Measurements from ENCODE around the gene ARHGAP29.
"Not testable (repeated sequence)": the region's sequence is repeated elsewhere in the genome, so short reads cannot be mapped to it uniquely, and the experiment has no call there.

ARHGAP29 gene

DNA sequence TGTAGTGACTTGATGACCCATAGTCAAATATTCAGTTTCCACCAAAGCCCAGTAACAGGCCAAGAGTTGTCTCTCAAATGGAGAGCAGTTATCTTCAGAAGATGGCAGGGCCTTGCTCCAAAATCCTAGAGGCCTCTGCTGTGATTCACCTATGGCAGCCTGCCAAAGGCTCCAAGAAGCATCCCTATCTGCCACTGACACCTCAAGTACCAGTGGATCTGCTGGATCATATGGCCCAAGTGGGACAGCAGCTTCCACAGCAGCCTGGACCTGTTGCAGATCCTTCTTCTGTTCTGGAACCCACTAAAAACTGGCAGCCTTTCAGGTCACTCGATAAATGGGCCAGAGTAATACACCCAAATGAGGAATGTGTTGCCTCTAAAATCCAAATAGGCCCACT lies 73.3 kb downstream of the ARHGAP29 start:
- not testable (repeated sequence) for DNase-seq

DNA sequence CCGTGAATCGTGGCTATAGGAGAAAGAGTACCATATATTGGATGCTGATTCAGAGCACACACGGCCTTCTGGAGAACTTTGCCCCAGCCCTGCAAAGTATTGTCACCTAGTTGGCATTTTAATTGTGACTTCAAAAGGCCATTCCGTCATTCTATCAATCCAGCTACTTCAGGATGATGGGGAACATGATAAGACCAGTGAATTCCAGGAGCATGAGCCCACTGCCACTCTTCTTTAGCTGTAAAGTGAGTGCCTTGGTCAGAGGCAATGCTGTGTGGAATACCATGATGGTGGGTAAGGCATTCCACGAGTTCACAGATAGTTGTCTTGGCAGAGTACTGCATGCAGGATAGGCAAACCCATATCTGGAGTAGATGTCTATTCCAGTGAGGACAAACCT lies 74.1 kb downstream of the ARHGAP29 start:
- DNase-seq = not testable (repeated sequence)

DNA sequence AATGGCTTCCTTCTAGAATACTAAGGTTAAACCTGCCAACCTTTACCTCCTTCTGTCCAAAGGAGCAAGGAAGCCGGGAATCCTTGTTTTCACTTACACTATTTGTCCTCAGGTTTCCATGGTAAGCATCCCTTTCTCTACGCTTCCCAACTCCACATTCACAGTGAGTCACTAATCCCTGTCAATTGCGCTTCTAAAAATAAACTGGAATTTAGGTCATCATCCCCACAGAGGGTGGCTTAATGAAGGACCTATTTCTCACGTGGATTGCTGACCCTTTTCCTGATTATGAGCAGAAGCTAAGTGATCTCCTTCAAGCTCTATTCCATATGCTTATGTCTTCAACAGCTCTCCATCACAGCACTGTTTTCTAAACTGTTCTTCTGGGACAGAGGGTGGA lies 76.6 kb downstream of the ARHGAP29 start:
- no peak for DNase-seq

DNA sequence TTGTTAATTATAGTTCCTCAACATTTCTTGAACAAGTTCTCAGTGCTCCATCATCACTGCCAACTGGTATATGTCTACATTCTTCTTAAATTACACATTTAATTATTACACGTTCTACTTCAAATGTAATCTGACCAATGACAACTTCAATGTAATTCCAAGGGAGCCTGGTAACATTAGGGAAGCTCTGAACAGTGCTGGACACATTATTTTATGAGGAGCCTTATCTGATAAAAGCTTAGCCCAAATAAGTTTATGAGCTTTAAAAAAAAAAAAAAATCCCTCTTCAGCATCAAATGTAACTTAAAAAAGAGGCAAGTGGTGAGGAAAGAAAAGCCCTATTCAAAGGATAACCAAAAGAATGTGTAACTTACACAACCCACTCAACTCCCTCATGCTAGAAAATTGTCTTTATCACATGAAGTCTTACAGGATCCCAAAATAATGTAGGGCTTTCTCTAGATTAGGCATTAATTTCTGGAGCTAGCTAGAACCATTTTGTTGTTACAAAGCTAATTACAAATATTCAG lies 81.2 kb downstream of the ARHGAP29 start:
- DNase-seq = no peak

DNA sequence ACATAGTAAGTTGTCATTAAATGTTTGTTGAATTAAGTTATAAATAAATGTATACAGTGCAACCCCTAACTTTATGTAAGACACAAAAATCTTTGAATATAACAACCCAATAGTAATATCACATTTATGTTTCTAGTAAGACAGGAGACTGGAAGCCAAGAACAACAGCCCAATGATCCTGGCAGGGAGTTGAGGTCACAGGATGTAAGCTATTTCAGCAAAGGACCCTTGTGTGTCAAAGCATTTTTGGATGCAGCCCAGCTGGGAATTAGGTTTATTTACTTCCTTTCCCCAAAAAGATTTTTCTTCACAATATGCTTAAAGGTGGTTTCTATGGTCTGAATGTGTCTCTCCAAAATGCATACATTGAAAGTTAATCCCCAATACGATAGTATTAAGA lies 82.4 kb downstream of the ARHGAP29 start:
- DNase-seq = no peak

DNA sequence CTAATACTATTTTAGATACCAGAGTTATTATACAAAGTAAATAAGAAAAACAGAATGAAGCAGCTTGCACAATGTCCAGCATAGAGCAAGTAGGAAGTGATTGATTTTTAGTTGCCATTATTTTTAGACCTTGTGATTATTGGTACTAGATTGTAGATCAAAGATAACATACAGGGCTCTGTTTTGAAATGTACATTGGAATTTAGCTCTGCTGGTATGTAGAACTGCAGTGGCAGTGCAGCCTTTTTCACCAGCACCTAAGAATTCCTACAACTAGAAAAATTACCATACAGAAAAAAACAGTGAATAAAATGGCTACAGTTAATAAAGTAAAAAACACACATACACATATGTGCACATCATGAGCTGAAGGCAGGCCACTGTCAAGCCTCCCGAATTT lies 84.3 kb downstream of the ARHGAP29 start:
- no peak for DNase-seq

DNA sequence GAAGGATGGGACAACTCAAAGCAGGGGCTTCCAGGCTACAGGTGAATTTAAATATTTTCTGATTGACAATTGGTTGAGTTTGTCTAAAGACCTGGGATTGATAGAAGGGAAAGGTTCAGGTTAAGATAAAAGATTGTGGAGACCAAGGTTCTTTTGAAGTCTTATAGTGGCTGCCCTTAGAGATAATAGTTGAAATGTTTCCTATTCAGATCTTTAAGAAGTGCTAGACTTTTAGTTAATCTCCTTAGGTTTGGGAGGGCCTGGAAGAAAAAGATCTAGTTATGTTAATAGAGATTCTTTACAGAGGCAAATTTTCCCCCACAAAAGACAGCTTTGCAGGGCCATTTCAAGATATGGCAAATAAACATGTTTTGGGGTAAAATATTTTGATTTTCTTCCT lies 88.2 kb downstream of the ARHGAP29 start:
- DNase-seq = not testable (repeated sequence)

DNA sequence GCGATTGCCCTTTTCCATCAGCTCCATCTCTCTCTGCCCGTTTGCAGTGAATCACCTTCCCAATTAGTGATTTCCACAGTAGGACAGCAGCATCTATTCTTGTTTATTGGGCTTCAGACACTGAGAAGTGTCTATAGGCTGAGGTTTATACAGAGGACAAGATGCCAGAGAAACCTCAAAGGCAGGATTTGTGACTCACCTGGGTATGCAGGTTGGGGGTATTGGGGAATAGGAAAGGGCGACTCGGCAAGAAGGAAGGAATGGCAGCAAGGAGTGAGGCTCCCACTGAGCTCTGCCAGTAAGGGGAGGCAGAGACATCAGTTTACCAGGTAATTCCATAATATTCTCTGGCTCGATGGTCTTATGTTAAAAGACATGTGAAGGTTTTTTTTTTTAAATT lies 91.1 kb downstream of the ARHGAP29 start:
- no peak for DNase-seq

DNA sequence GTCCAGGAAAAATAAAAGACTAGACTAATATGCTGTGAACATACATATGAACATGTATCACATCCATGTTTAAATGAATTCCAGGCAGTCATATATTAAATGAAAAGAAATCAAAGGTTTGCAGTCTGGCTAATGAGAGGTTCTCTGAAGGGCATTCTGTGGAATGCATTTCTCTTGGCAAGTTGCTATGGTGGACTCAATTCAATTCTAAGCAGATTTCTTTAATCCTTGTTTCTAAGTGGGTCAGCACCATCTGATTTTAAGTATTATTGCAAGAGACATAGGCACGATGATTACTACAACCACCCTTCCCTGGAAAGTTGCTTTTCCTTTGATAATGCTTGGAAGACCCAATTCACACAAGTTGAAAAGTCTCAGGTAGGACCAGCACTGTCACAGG lies 92.5 kb downstream of the ARHGAP29 start:
- no peak for DNase-seq

DNA sequence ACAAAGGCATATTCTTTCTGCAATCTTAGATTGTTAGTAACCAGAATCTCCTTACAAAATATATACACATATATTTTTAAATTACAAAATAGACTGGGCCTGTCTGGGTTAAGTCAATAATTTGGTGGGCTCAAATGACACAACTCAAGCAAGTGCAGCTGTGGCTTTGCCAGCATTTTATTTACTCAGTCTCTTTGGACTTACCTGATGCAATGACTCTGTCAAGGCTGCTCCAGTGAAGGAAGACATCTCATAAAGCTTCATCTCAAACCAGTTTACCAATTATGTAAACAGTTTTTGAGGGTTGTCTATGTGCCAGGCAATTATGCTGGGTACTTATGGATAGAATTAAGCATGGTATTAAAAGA lies 93.6 kb downstream of the ARHGAP29 start:
- DNase-seq = no peak

DNA sequence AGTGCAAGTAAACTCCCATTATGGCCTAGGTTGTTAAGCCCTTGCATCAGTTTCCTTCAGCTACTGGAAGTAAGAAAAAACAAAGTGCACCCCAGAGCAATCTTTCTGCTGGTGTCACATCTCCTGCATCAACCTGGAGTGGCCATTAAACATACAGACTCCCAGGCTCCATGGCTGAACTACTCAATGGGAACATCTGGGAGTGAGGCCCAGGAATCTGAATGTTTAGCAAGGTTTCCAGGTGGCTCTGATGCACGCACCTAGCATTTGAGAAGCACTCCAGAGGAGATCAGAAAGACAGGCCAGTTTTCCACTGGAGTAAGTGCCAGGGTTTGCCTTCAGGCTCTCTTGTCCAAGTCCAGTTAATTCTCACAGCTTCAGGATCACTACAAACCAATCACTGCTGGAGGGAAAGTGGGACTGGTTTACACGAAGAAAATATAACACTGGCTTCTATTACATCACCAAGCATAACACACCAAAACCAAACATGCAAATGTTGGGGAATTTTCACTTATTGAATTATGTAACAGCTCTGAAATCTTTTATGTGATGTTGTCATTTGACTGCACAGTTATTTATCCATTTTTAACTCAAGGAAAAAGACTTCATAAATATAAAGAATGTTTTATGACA lies 94.1 kb downstream of the ARHGAP29 start:
- DNase-seq = no peak

DNA sequence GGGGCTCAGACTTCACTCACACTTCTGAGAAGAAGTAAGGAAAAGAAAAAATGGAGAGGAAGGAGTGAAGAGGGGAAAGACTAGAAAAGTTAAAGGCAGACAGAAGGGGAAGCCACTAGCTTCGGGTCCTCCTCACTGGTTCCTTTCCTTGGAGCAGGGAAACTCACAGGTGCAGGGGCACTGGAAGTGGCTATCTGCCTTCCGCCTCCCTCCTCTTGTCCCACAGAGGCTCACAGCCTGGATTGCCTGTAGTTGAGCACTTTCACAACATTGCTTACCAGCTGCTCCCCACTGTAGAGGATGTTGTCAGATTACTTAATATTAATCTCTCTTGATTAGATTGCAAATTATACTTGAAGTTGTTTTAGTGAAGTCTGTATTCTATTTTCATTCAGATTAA lies 94.8 kb downstream of the ARHGAP29 start:
- DNase-seq = no peak

DNA sequence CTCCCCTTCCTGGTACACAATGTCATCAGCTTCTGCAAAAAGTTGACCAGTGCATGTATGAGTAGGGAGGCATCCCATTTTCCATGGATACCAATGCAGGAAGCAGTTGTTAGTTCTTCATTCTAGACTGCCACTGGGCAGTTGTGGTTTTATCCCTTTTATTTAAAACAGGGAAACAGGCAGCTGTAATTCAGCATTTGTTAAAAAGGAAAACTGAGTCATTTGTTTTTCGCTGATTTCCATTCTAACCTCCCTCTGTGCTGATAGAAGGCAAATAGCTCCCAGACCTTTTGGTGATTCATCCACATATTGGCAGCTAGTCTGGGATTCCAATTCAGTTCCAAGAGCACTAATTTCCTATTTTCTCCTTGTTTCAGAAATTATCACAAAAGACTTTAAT lies 95.4 kb downstream of the ARHGAP29 start:
- no peak for DNase-seq

DNA sequence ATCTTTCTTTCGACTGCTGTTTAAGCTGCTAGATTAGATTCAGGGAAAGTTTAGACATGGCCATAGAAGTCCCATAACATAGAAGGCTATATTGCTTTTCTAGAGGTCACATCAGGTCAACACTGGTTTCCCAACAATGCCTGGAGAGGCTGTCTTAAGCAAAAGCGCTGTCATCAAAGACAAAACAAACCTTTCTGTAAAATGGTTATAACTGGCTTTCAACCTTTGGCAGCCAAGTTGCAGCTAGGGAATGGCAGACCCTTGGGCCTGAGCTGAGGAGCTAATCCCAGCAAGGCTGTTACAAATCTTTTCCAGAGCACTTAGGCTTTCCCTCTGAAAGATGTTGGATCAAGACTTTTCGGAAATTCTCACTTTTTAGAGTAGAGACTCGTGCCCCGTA lies 105.3 kb downstream of the ARHGAP29 start:
- DNase-seq = no peak

DNA sequence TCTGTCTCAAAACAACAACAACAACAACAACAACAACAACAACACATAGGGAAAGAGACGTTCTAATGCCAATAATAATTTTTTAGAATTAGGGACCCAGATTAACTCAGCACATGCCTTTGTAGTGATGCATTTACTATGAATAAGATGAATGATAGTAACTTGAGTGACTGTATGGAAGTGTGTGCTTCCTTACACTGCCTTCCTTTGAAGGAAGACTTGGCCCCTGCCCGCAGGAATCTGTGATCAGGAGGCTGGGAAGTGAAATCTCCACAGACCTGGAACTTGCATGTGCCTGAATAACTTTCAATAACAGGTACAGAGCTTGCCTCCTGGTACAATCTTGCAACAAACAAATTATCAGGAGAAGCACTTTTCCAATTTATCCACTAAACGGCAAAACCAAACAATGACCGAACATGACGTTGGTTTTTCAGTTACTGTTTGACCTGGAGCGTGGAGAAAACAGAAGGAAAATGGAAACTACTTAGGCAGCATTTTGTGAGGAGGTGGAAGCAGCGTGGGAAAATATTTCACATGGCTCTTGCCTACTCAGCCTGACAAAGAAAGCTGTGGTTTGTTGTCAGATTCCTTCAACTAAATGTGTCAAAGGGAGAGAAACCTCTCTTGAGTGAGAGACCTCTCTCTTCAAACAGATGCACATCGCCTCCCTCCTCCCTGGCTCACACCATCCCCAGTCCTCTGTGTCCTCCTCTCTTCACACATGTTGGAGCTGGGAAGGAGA lies 106.4 kb downstream of the ARHGAP29 start:
- DNase-seq = no peak

DNA sequence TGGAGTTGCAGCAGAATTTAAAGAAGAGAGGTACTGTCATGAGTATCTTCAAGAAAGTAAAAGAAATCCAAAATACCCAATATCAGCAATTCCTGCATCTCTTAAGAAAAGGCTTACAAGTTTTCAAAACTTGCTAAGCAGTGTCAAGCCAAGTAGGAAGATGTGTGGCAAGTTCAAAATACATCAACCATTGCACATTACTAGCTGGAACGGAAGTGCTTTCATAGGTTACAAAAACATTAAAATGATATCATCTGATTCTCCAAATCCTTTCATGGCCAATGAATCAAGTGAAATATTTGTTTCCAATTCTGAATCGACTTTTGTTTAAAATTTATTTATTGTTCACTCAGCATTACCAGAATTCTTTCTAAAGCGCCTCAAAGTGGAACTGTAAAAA lies 110.7 kb downstream of the ARHGAP29 start:
- no peak for DNase-seq

DNA sequence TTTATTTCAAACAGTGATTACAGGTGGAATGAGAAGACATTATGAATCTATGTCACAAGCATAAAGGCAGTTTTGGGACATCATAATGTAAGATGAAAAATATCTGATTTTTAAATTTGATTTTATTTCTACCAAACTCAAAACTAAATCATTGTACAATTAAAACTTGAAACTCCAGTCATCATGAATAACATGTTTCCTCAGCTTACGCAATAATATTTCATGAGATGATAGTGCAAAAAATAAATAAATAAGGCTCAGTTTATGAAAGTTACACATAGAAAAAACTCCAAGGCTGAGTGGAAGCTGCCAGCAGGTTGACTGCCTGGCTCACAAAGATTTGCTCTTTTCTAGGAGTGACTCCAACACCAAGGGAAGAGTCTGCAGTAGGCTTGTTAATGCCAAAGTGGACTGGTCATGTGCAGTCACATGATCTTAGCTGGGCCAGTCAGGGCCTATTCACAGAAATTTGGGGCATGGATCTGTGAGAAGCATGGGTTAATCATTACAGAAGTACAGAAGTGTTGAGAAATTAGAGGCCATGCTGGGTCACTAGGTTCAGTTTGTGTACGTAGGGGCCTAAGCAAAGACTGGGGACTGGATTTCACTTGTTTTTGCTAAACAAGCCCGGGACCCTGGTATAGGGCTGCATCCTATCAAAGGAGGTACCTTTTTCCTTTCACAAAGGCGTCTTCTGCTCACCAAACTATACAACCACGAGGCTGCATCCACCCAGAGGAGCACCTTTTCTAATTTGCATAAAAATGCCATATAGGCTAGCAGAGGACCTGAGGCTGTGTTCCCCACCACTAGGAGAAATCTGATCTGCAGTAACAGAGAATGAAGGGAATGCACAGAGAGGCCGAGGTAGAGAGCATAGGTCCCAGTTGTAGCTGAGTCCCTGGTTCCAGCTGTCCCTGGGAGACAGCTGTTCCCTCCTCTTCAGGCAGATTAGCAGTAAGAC lies 111.6 kb downstream of the ARHGAP29 start:
- no peak for DNase-seq

DNA sequence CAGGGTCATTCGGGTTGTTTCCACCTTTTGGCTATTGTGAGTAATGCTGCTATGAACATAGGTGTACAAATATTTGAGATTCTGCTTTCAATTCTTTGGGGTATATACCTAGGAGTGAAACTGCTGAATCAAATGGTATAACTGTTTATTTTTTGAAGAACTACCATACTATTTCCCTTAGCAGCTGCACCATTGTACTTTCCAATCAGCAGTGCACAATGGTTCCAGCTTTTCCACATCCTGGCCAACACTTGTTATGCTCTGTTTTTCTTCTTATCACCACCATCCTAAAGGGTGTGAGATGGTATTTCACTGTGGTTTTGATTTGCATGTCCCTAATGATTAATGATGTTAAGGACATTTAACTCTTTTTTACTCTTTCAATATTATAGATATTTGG lies 112.8 kb downstream of the ARHGAP29 start:
- no peak for DNase-seq

DNA sequence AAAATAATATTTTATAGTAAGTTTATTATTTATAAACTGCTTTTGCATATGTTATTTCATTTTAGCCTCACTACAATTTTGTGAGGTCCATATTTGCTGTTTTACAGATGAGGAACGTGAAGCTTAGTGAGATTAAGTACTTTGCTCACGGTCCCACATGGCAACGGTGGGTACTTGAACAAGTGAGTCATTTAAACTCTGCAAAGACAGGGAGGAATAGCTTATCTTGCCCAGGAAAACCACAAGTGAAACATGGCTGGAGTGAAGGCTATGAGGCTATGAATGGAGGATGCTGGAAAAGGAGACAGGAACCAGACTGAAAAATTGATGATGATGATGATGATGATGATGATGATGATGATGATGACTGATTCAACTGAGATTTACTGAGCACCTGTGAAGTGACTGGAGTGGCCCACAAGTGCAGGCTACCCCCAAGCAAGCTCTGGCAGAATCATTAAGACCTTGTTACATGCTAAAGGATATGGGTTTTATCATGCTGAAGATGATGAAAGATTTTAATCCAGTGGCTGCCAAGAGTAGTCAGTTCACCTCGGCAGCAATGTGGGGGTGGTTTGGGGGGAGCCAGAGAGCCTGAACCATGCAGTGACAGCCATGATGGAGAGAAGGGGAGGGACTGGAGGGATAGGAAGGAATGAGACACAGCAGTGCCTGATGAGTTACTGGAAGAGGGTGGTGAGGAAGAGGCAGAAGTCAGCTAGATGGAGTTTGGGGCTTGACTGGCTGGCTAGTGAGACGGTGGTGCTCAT lies 115.0 kb downstream of the ARHGAP29 start:
- peak; percentile 79 for DNase-seq
